DMS79 treated with DMSO at 0.1 percent for 48 hours (cell line): ENCODE measurements around the gene SATB1.
"Not testable (repeated sequence)": the region's sequence is repeated elsewhere in the genome, so short reads cannot be mapped to it uniquely, and the experiment has no call there.

Experiments
- DNase-seq: peaks from one replicate; lab custom pipeline; 2025; lab: John Stamatoyannopoulos, UW

SATB1 gene

GRCh38 chr3:18351823-18352744 lies 73.1 kb downstream of the SATB1 start:
- no peak for DNase-seq

DNA sequence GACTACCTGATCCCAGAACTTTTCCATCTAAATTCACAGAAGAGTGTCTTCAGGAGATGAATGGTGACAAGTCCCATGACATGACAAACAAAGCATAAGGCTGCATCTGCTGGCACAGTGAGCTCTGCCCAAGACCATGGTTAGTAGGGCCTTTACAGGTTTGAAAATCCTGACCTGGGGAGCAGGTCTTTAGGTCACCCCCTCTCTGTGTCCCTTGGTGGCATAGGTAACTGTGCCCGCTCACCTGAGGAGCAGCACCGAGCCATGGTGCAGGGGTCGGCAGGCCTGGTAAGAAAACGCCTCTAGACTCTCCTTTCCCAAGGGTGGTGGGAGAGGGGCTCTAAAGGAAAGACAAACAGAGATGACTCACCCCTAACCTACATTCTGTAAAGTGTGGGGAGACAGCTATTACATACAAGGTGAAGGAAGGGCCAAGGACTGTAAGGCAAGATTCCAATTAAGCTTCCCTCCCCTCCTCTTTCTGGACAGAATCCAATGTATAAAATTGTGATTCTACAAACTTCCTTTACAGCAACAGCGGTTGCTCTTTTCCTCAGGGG lies 74.0 kb downstream of the SATB1 start:
- DNase-seq: no peak

DNA sequence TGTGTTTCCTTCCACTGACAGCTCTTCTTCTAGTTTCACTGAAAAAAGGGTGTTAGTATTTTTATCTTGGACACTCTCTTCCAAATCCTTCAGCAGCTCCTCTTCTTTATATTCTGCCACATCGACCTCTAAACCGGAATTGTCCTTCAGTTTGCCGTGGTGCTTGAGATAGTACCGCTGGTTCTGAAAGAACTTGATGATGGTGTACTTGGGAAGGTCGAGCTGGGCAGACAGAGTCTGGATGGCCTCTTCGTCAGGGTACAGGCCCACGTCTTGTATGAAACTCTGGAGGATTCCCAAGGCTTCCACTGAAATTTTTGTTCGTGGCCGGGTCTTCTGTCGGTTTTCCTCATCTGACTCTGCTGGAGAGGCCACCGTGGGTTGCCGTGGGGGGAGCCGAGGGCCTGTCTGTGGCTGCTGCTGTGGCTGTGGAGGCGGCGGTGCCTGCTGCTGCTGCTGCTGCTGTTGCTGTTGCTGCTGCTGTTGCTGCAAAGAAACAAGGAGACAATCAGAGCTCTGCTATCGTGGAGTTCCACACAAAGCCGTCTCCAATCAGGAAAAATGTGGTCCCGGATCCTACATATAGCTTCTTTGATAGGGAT lies 75.8 kb downstream of the SATB1 start:
- no peak for DNase-seq

DNA sequence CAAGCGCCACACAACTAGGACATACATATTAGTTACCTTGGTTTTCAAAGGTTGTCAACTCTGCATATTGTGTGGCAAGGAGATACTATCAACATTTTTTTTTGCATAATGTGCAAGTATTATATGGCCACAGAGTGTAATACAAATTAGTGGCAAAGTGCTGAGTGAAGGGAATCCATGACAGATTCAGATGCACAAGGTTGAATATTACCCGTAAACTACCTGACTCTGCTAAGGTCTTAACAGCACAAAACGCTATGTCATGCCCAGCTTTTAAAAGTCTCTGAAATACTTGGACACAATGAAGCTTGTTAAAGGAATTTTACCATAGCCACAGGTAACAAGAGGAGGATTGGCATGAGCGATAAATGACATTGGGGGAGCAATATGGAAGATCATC lies 79.0 kb downstream of the SATB1 start:
- no peak for DNase-seq

DNA sequence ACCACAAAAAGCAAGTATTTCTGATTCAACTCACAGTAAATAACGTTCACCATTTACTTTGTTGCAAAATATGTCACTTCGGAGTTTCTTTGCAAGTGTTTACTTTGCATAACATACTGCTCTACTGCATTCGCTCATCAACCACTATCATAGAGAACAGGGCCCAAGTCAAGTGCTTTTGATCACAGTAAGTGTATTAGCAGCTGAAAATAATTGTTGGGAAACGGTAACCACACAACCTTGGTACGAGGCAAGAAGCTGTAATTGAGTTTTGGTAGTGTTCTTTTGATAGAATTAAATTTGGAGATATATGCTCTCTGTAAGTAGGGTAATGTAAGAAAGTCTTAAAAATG lies 80.1 kb downstream of the SATB1 start:
- no peak for DNase-seq

DNA sequence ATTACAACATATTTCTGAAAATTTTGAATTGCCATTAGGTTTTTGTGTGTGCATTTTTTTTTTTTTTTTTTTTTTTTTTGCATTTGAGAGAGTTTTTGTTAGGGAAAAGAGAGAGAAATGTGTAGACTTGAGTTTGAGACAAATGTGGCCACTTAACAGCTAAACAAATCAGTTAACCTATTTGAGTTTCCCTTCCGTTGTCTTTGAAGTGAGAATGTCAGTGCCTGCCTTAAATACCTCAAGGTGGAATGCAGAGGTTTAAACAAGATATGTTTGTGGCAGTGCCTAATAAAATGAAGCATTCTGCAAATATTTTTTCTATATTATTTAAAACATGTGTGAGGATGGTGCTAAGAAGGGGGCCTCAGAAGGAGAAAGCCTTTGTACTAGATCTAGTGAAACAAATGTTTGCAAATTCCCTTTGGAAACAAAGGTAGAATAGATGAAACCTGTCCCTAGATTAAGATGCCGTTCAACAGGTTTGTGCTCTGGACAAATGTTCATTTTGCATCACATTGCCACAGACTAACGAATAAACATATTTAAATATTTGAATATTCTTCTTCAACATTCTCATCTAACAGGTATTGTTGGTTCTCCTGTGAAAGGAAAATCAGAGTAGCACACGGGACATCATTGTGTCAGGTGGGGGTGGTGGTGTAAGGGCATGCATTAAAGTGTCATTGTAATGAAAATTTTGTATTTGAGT lies 80.7 kb downstream of the SATB1 start:
- no peak for DNase-seq

- no peak for DNase-seq
Observed at GRCh38 chr3:18343809-18344208, 81.3 kb downstream of the SATB1 start.

DNA sequence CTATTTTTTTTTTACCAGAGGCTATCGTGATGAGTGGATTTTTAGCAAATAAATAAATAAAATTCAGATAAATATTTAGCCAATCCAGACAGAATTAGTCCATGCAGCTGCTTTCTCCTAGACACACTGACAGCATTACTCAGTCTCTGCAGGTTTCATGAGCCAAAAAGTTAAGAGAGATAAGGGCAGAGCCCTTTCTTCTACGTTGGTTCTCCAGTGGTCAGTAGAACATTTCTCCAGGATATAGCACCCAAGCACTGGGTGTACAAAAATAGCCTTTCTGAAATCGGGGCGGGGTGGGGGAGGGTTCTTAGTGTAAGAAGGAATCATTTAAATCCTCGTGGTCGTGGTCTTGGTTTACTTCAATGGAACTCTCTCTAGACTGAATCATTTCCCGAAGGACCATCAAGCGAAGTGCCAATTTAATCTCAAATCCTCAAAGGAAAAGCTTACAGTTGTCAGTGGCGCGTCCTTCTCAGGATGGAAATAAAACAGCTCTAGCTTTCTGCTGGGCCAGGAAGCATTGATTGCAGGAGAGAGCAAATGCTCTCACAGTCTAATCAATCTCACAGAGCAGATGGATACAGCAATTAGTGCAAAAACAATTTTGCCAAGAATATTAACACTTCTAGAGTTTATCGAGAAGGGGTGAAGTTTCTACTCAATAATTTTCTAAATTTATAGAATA lies 86.2 kb downstream of the SATB1 start:
- no peak for DNase-seq

- DNase-seq: no peak
Observed at GRCh38 chr3:18337231-18337630, 87.9 kb downstream of the SATB1 start.

DNA sequence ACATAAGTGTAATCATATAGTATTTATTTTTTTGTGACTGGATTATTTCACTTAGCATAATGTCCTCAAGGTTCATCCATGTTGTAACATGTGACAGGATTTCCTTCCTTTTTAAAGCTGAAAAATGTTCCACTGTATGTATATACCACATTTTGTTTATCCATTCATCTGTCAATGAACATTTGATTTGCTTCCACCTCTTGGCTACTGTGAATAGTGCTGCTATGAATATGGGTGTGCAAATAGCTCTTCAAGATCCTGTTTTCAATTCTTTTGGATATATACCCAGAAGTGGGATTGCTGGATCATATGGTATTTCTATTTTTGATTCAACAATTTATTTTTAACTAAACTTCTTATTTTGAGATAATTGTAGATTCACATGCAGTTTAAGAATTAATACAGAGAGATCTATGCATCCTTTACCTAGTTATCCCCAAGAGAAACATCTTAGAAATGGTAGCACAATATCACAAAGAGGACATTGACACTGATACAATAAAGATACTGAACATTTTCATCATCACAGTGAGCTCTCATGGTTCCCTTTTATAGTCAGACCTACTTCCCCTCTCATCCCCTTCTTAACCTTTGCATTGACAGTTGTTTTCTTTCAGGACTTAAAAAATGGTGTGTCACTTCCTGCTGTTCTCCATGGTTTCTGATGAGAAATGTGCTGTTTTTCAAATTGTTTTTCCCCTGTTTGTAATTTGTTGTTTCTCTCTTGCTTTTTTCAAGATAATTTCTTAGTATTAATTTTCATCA lies 90.1 kb downstream of the SATB1 start:
- DNase-seq: no peak

DNA sequence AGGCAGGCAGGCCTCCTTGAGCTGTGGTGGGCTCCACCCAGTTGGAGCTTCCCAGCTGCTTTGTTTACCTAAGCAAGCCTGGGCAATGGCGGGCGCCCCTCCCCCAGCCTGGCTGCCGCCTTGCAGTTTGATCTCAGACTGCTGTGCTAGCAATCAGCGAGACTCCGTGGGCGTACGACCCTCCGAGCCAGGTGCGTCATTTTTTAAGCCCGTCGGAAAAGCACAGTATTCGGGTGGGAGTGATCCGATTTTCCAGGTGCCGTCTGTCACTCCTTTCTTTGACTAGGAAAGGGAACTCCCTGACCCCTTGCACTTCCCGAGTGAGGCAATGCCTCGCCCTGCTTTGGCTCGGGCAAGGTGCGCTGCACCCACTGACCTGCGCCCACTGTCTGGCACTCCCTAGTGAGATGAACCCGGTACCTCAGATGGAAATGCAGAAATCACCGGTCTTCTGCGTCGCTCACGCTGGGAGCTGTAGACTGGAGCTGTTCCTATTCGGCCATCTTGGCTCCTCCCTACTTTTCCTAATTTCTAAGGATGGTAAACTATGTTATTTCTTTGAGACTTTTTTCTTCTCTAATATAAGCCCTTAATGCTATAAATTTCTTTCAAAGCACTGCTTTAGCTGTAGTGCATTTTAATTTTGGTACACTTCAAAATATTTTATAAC lies 94.2 kb downstream of the SATB1 start:
- DNase-seq: not testable (repeated sequence)

- DNase-seq: no peak
Observed at GRCh38 chr3:18308096-18308650, 117.0 kb downstream of the SATB1 start.

DNA sequence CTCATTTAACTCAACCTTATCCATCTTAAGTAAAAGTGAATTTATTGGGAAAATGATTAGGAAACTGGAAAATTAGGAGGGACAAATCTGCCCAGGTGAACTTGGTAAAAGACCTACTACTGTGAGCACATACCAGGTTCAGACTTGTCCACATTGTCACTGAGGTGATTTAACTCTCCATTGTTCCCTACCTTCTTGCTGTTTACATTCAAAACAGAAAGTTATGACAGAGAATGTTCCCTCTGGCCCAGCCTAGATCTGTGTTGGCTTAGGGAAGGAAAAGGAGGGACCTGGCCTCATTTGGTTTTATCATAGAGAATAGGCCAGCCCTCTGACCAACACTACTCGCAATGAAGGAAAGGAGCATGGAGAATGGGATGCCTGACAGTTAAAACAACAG lies 117.6 kb downstream of the SATB1 start:
- no peak for DNase-seq

DNA sequence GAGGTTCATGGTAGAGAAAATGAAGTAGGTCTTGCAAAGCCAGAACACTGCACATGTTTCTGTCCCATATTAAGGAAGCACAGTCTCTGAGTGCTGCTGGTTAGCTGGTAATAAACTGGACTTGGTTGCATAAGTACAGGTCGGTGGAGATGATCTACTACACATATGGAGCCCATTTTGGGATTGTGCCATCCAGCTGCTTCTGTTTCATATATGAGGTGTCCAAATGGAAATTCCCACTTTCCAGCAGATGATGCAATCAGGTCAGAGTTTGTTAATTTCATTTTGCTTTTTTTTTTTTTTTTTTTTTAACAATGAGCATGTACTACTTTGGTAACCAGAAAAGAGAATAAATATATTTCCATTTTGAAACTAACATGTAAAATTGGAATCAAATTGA lies 122.6 kb downstream of the SATB1 start:
- no peak for DNase-seq

DNA sequence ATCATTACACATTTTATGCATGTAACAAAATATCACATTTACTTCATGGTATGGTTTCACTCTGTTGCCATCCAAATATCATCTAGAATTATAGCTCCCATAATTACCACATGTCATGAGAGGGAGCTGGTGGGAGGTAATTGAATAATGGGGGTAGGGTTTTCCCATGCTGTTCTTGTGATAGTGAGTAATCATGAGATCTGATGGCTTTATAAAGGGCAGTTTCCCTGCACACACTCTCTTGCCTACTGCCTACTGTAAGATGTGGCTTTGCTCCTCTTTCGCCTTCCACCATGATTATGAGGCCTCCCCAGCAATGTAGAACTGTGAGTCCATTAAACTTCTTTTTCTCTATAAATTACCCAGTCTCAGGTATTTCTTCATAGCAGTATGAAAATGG lies 123.4 kb downstream of the SATB1 start:
- no peak for DNase-seq

- no peak for DNase-seq
Observed at GRCh38 chr3:18300916-18301315, 124.2 kb downstream of the SATB1 start.

DNA sequence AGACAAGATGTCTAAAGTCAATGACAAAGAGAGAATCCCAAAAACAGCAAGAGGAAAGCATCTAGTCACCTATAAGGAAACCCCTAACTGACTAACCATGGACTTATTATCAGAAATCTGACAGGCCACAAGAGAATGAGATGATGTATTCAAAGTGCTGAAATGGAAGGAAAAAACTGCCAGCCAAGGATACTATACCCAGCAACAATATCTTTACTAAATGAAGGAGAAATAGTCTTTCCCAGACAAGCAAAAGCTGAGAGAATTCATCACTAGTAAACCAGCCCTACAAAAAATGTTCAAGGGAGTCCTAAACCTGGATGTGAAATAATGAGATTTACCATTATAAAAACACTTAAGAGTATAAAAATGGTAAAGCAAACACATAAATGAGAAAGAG lies 128.0 kb downstream of the SATB1 start:
- no peak for DNase-seq
